Nephron progenitor cell (in vitro differentiated cells): ENCODE data around the gene ADPGK.
"Not testable (repeated sequence)": the region's sequence is repeated elsewhere in the genome, so short reads cannot be mapped to it uniquely, and the experiment has no call there.

Source experiments
- DNase-seq: peaks from one replicate; pipeline ENCODE4 v3.0.0; 2021
- H3K27ac Mint-ChIP-seq: 2 replicates; pipeline ENCODE4 v1.8.0; 2021; ENCODE audit warnings: mild to moderate bottlenecking, moderate library complexity, mixed read lengths
- H3K27me3 Mint-ChIP-seq: 2 replicates; pipeline ENCODE4 v1.8.0; 2021; ENCODE audit warnings: mild to moderate bottlenecking, low read depth, mixed read lengths; ENCODE audit not compliant: poor library complexity
- H3K36me3 Mint-ChIP-seq: 2 replicates; pipeline ENCODE4 v1.8.0; 2021; ENCODE audit warnings: low read depth, mixed read lengths
- H3K4me1 Mint-ChIP-seq: 2 replicates; pipeline ENCODE4 v1.8.0; 2021; ENCODE audit warnings: mixed read lengths
- H3K4me3 Mint-ChIP-seq: 2 replicates; pipeline ENCODE4 v1.8.0; 2021; ENCODE audit warnings: mild to moderate bottlenecking, moderate library complexity, mixed read lengths
- H3K9me3 Mint-ChIP-seq: 2 replicates; pipeline ENCODE4 v1.8.0; 2021; ENCODE audit warnings: mild to moderate bottlenecking, moderate library complexity, mixed read lengths
- CTCF ChIP-seq: fragments of 200-600 bp; sonication (generic); IDR thresholded peaks from 2 replicates; pipeline ENCODE4 v1.5.0; 2021; ENCODE audit warnings: antibody characterized with exemption

ADPGK gene

GRCh38 chr15:72820278-72820677 is 36.7 kb upstream of the ADPGK start:
- TF ChIP-seq CTCF: no peak
- DNase-seq: no peak
- Mint-ChIP-seq H3K27ac (no peak overlapping the region), H3K36me3 (no peaks in the 10 kb centered on the region), H3K4me1 (peaks cover 48% of the 10 kb centered on the region), H3K9me3 (peaks cover 5% of the 10 kb centered on the region), H3K27me3 (peaks cover 47% of the 10 kb centered on the region), H3K4me3 (no peak overlapping the region)

GRCh38 chr15:72818632-72819031 is 35.1 kb upstream of the ADPGK start:
- H3K4me3 Mint-ChIP-seq: no peak overlapping the region
- no peaks in the 10 kb centered on the region for H3K36me3 Mint-ChIP-seq
- no peak overlapping the region for H3K27ac Mint-ChIP-seq
- no peak for TF ChIP-seq CTCF
- peaks cover 31% of the 10 kb centered on the region for H3K4me1 Mint-ChIP-seq
- H3K27me3 Mint-ChIP-seq: peaks cover 50% of the 10 kb centered on the region
- peaks cover 5% of the 10 kb centered on the region for H3K9me3 Mint-ChIP-seq
- no peak for DNase-seq

DNA sequence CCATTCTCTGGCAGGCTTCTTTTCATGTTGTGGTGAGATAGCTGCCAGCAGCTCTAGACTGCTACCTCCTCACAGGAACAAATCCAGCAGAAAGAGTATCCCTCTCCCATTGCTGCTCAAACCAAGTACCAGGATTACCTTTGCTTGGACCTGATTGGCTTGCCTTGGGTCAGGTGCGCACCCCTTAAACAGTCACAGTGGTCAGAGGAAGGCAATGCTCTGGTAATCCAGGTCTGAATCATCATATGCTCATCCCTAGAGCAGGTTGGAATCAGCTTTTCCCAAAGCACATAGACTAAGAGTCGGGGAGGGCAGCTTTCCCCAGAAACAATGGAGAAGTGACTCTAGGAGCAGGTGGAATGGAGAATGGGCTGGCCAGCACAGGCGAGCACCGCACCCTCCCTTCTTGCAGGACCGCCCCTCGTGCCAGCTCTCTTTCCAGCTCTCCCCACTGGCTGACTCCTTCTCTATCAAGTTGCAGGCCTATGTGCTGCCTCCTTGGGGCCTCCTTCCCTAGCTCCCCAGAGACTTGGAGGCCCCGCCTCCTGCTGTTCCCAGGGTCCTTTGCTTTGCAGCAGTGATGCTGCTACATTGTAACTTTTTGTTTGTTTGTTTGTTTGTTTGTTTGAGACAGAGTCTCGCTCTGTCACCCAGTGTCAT is 29.9 kb upstream of the ADPGK start:
- no peak for DNase-seq
- H3K36me3 Mint-ChIP-seq: peaks cover 4% of the 10 kb centered on the region
- H3K27ac Mint-ChIP-seq: no peak overlapping the region
- peaks cover 39% of the 10 kb centered on the region for H3K27me3 Mint-ChIP-seq
- TF ChIP-seq CTCF: no peak
- H3K4me1 Mint-ChIP-seq: peaks cover 3% of the 10 kb centered on the region
- H3K9me3 Mint-ChIP-seq: peaks cover 4% of the 10 kb centered on the region
- no peak overlapping the region for H3K4me3 Mint-ChIP-seq

DNA sequence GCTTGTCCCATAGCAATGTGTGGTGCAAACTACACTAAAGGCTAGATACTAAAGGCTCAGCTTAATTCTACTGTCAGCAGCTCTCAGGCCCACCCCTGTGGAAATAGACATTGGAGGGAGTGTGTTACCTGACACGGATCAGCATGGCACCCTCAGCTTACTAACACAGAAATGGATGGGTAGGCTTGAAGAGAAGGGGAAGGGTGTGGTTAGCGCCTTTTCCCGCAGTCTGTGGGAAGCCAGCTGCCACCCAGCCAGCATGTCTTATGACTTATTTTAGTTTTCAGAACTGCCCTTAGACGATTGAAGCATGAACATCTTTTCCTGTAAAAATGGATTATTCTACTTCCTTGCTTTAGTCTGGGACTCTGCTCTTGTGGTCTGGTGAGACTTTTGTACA is 25.8 kb upstream of the ADPGK start:
- peaks cover 23% of the 10 kb centered on the region for H3K9me3 Mint-ChIP-seq
- TF ChIP-seq CTCF: no peak

GRCh38 chr15:72807346-72807745 is 23.8 kb upstream of the ADPGK start:
- not testable (repeated sequence) for H3K27ac Mint-ChIP-seq

More for the DNA sequence above, 25.8 kb upstream of the ADPGK start:
- DNase-seq: no peak
- Mint-ChIP-seq H3K27me3 (peaks cover 20% of the 10 kb centered on the region), H3K4me3 (no peak overlapping the region), H3K4me1 (no peaks in the 10 kb centered on the region), H3K27ac (no peak overlapping the region), H3K36me3 (peaks cover 10% of the 10 kb centered on the region)

GRCh38 chr15:72803006-72803405 is 19.4 kb upstream of the ADPGK start:
- TF ChIP-seq CTCF: no peak
- Mint-ChIP-seq H3K4me1 (peaks cover 12% of the 10 kb centered on the region), H3K4me3 (no peak overlapping the region), H3K36me3 (peaks cover 1% of the 10 kb centered on the region), H3K27ac (no peak overlapping the region), H3K27me3 (peaks cover 5% of the 10 kb centered on the region), H3K9me3 (peaks cover 15% of the 10 kb centered on the region)
- DNase-seq: no peak

More at GRCh38 chr15:72807346-72807745, 23.8 kb upstream of the ADPGK start:
- DNase-seq, H3K4me3 Mint-ChIP-seq, H3K4me1 Mint-ChIP-seq: not testable (repeated sequence)
- H3K36me3 Mint-ChIP-seq: peaks cover 10% of the 10 kb centered on the region
- peaks cover 23% of the 10 kb centered on the region for H3K9me3 Mint-ChIP-seq
- peaks cover 13% of the 10 kb centered on the region for H3K27me3 Mint-ChIP-seq
